ENCODE measurements around the gene ASF1A. TPM values are rescaled to one million over a fixed set of nuclear protein-coding genes. Genes with fewer than 3 reads are reported as not detected.

The ASF1A gene
- total and polyA plus RNA-seq, 2 experiments from 2014 or later = 23.0 to 32.7 TPM

- Histone ChIP-seq H3K9me3 (ENCODE audit: low read depth) (no peaks in the 10 kb centered on the region), H3K4me1 (ENCODE audit: insufficient read depth) (no peaks in the 10 kb centered on the region), H3K4me2 (no peak overlapping the region), H3K36me3 (replicated peaks; ENCODE audit: insufficient read depth, low read depth) (no peaks in the 10 kb centered on the region), H3K4me3 (no peak overlapping the region), H3K27me3 (no peaks in the 10 kb centered on the region), H2AFZ (no peak overlapping the region), H3K79me2 (no peaks in the 10 kb centered on the region), H4K20me1 (ENCODE audit: insufficient read depth, poor library complexity, severe bottlenecking) (no peaks in the 10 kb centered on the region), H3K9me2 (replicated peaks; ENCODE audit: insufficient read depth) (no peaks in the 10 kb centered on the region), H3K27ac (no peak overlapping the region)
- TF ChIP-seq CTCF (IDR thresholded peaks at IDR 0.05; ENCODE audit: poor library complexity) (no peak), EZH2phosphoT487 (IDR thresholded peaks at IDR 0.05; ENCODE audit: low read depth, severe bottlenecking, unreplicated experiment) (no peak), EZH2 (IDR thresholded peaks at IDR 0.05; ENCODE audit: borderline replicate concordance) (no peak)
- DNase-seq (ENCODE audit: low spot score) = no peak
- WGBS (ENCODE audit: low lambda C conversion rate, missing lambda C conversion rate) = 89% methylated on average over 5 of the region's 5 CpGs
Observed at GRCh38 chr6:118917546-118918328, 23.8 kb downstream of the ASF1A start.

- Histone ChIP-seq H3K36me3 (replicated peaks; ENCODE audit: insufficient read depth, low read depth) (no peaks in the 10 kb centered on the region), H3K9me3 (ENCODE audit: low read depth) (no peaks in the 10 kb centered on the region), H4K20me1 (ENCODE audit: insufficient read depth, poor library complexity, severe bottlenecking) (no peaks in the 10 kb centered on the region), H3K79me2 (no peaks in the 10 kb centered on the region), H3K9me2 (replicated peaks; ENCODE audit: insufficient read depth) (no peaks in the 10 kb centered on the region), H3K27me3 (no peaks in the 10 kb centered on the region), H2AFZ (no peak overlapping the region), H3K4me2 (no peak overlapping the region), H3K4me1 (ENCODE audit: insufficient read depth) (no peaks in the 10 kb centered on the region), H3K27ac (no peak overlapping the region), H3K4me3 (no peak overlapping the region)
- DNase-seq (ENCODE audit: low spot score) = no peak
- WGBS (ENCODE audit: low lambda C conversion rate, missing lambda C conversion rate) = 68% methylated on average over 2 of the region's 2 CpGs
- TF ChIP-seq CTCF (IDR thresholded peaks at IDR 0.05; ENCODE audit: poor library complexity) = no peak
- TF ChIP-seq EZH2 (IDR thresholded peaks at IDR 0.05; ENCODE audit: borderline replicate concordance) = no peak
- TF ChIP-seq EZH2phosphoT487 (IDR thresholded peaks at IDR 0.05; ENCODE audit: low read depth, severe bottlenecking, unreplicated experiment) = no peak
Observed at GRCh38 chr6:118918329-118918725, 24.4 kb downstream of the ASF1A start.

GRCh38 chr6:118921084-118921483 is 27.1 kb downstream of the ASF1A start:
- H3K27ac ChIP-seq = no peak overlapping the region
- no peaks in the 10 kb centered on the region for H3K27me3 ChIP-seq
- 100% methylated on average over 1 of the region's 1 CpG for WGBS (ENCODE audit: low lambda C conversion rate, missing lambda C conversion rate)
- H3K79me2 ChIP-seq = no peaks in the 10 kb centered on the region
- H4K20me1 ChIP-seq (ENCODE audit: insufficient read depth, poor library complexity, severe bottlenecking) = no peaks in the 10 kb centered on the region
- no peaks in the 10 kb centered on the region for H3K36me3 ChIP-seq (replicated peaks; ENCODE audit: insufficient read depth, low read depth)
- H3K4me1 ChIP-seq (ENCODE audit: insufficient read depth) = no peaks in the 10 kb centered on the region
- H2AFZ ChIP-seq = no peak overlapping the region
- H3K9me2 ChIP-seq (replicated peaks; ENCODE audit: insufficient read depth) = no peaks in the 10 kb centered on the region
- no peak for TF ChIP-seq CTCF (IDR thresholded peaks at IDR 0.05; ENCODE audit: poor library complexity)
- TF ChIP-seq EZH2 (IDR thresholded peaks at IDR 0.05; ENCODE audit: borderline replicate concordance) = no peak
- TF ChIP-seq EZH2phosphoT487 (IDR thresholded peaks at IDR 0.05; ENCODE audit: low read depth, severe bottlenecking, unreplicated experiment) = no peak
- no peak overlapping the region for H3K4me2 ChIP-seq
- no peaks in the 10 kb centered on the region for H3K9me3 ChIP-seq (ENCODE audit: low read depth)
- no peak for DNase-seq (ENCODE audit: low spot score)
- H3K4me3 ChIP-seq = no peak overlapping the region

Measured in hepatocyte (in vitro differentiated cells).